Fibroblast of the aortic adventitia (primary cell): ENCODE measurements around the gene MCUR1. TPM values are rescaled to one million over a fixed set of nuclear protein-coding genes. Genes with fewer than 3 reads are reported as not detected.
"Not testable (repeated sequence)": the region's sequence is repeated elsewhere in the genome, so short reads cannot be mapped to it uniquely, and the experiment has no call there.

Experiments
- DNase-seq: peaks from one replicate; pipeline ENCODE4 v3.0.0-alpha.2; 2010; ENCODE audit warnings: low read depth
- H3K4me3 ChIP-seq: 2 replicates; pipeline ENCODE4 v1.5.1; 2011; ENCODE audit warnings: low read depth, mild to moderate bottlenecking, control low read depth, low read length, moderate library complexity
- CTCF ChIP-seq: IDR thresholded peaks from 2 replicates; pipeline ENCODE4 v1.5.1; 2011; ENCODE audit warnings: mild to moderate bottlenecking, low read length, control low read depth, inconsistent platforms; ENCODE audit not compliant: insufficient read depth
- total RNA-seq: library from RNA; depleted of rRNA; stranded (reverse); fragments of >200 nt; gene quantifications from 2 replicates; pipeline ENCODE4 v1.2.3, GENCODE V29; 2012; ENCODE audit warnings: low replicate concordance

MCUR1 gene
- total RNA-seq = 7.8 and 12.9 TPM in 2 replicates

- peak; percentile 68 for DNase-seq
- peak within 1 kb of the TSS; percentile 77 for H3K4me3 ChIP-seq
- no peak for TF ChIP-seq CTCF
Observed at GRCh38 chr6:13814176-13814937, at the start of gene MCUR1. TSS of gene MCUR1 (minus strand) at chr6:13814557. CDS start at chr6:13814429, 128 bp downstream.

DNA sequence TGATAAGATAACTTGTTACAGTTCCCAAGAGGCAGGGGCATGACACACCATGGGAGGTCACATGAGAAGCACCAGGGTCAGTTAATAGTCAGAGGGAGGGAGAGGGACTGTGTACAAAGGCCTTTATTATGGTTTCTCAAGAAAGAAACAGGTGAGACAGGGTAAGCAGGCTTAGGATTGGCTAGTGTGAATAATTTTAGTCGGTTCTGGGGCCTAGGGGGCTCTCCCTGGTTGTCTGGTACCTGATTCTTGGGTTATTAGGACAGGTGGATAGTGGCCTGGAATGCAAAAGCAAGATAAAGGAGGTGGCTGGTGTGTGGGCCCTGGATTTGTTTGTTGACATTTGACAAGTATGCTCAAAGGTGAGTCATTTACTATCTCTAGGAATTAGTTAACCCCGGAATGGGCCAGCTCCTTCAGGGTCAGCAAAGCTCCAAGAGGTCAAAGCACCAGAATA, 49.4 kb upstream of the MCUR1 start:
- no peak overlapping the region for H3K4me3 ChIP-seq
- no peak for DNase-seq
- no peak for TF ChIP-seq CTCF

DNA sequence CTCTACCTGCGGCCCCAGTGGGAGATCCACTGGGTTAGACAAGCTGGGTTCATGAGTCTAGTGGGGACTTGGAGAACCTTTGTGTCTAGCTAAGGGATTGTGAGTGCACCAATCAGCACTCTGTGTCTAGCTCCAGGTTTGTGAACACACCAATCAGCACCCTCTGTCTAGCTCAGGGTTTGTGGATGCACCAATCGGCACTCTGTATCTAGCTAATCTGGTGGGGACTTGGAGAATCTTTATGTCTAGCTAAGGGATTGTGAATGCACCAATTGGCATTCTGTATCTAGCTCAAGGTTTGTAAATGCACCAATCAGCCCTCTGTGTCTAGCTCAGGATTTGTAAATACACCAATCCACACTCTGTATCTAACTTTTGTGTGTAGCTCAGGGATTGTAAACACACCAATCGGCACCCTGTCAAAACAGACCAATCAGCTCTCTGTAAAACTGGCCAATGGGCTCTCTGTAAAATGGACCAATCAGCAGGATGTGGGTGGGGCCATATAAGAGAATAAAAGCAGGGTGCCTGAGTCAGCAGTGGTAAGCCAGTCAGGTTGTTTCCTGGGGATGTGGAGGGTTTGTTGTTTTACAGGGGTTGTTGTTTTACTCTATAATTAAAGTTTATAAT, 46.3 kb upstream of the MCUR1 start:
- H3K4me3 ChIP-seq, DNase-seq: not testable (repeated sequence)

DNA sequence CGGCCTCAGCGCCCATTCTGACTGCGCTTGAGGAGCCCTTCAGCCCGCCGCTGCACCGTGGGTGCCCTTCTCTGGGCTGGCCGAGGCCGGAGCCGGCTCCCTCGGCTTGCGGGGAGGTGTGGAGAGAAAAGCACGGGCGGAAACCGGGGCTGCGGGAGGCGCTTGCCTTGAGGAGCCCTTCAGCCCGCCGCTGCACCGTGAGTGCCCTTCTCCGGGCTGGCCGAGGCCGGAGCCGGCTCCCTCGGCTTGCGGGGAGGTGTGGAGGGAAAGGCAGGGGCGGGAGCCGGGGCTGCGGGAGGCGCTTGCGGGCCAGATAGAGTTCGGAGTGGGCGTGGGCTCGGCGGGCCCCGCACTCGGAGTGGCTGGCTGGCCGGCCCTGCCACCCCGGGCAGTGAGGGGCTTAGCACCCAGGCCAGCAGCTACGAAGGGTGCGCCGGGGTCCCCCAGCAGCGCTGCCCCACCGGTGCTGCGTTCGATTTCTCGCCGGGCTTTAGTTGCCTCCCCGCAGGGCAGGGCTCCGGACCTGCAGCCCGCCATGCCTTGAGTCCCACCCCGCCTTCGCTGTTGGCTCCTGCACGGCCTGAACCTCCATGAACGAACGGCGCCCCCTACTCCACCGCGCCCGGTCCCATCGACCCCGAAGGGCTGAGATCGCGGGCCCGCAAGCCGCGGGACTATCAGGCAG, 45.7 kb upstream of the MCUR1 start:
- H3K4me3 ChIP-seq = no peak overlapping the region
- DNase-seq = no peak
- TF ChIP-seq CTCF = no peak

GRCh38 chr6:13854716-13855250, 40.4 kb upstream of the MCUR1 start:
- no peak for TF ChIP-seq CTCF
- H3K4me3 ChIP-seq = no peak overlapping the region
- no peak for DNase-seq

DNA sequence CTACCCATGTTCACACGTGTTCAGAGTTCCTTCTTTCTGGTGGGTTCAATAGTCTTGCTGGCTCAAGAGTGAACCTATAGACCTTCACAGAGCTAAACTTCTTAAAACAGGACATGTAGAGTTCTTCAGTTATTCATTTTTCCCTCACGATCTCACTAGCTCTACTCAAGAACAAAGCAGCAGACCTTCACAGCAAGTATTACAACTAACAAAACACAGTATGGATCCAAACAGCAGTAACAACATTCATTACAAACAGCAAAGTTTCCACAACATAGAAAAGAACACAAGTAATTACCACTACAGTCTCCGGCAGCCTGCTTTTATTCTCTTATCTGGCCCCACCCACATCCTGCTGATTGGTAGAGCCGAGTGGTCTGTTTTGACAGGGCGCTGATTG, 39.5 kb upstream of the MCUR1 start:
- TF ChIP-seq CTCF = no peak
- no peak for DNase-seq

DNA sequence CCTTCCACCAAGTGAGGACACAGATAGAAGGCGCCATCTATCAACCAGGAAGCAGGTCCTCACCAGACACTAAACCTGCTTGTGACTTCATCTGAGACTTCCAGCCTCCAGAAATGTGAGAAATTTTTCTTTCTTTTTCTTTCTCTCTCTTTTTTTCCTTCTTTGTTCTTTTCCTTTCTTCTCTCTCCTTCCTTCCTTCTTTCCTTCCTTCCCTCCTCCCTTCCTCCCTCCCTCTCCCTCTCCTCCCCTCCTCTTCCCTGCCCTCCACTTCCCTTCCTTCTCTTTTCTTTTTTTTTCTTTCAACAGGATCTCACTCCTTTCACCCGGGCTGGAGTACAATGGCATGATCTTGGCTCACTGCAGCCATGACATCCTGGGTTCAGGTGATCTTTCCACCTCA, 37.4 kb upstream of the MCUR1 start:
- no peak for DNase-seq
- TF ChIP-seq CTCF = no peak
- no peak overlapping the region for H3K4me3 ChIP-seq

More for the DNA sequence above, 39.5 kb upstream of the MCUR1 start:
- no peak overlapping the region for H3K4me3 ChIP-seq
